ENCODE results near the gene ARAF. TPM values are rescaled to one million over a fixed set of nuclear protein-coding genes. Genes with fewer than 3 reads are reported as not detected.
"Not testable (repeated sequence)": the region's sequence is repeated elsewhere in the genome, so short reads cannot be mapped to it uniquely, and the experiment has no call there.

ARAF gene
- polyA plus RNA-seq, 3 donors: 49.7 to 105 (median 68.6) TPM

DNA sequence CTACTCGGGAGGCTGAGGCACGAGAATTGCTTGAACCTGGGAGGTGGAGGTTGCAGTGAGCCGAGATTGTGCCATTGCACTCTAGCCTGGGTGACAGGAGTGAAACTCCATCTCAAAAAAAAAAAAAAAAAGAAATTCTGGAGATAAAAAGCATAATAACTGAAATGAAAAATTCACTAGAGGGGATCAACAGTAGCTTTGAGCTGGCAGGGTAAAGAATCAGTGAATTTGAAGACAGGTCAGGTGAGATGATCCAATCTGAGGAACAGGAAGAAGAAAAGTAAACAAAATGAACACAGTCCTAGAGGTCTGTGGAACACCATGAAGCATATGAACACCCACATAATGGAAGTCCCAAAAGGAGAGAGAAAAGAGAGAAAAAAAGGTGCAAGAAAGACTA is 36.2 kb downstream of the ARAF start:
- peaks cover 5 to 9% of the 10 kb centered on the region in 2 donors for H3K9me3 ChIP-seq (replicated peaks in 1 of 2; ENCODE audit: control insufficient read depth in 1 of 2, insufficient read depth in 1 of 2, low read length in 2 of 2)
- no peaks in the 10 kb centered on the region for H3K27me3 ChIP-seq (ENCODE audit: control insufficient read depth in 2 of 2, insufficient read depth in 2 of 2, low read length in 2 of 2)
- H3K4me3 ChIP-seq (replicated peaks in 1 of 3; ENCODE audit: low read depth in 2 of 3, low read length in 3 of 3): no peak overlapping the region
- Mint-ChIP-seq H3K9me3 (peaks cover 2 to 31% (median 15%) of the 10 kb centered on the region in 7 donors), H3K4me1 (no peaks in the 10 kb centered on the region), H3K4me3 (no peak overlapping the region), H3K36me3 (no peaks in the 10 kb centered on the region), H3K27ac (no peak overlapping the region), H3K27me3 (ENCODE audit: low read depth in 3 of 3) (peaks cover 0 to 6% (median 2%) of the 10 kb centered on the region in 3 donors)
- no peak overlapping the region for H3K4me2 ChIP-seq (replicated peaks; ENCODE audit: extremely low read depth, low read length, poor library complexity, severe bottlenecking)
- no CpG with 5 or more reads among the region's 3 CpGs for WGBS (ENCODE audit: insufficient coverage)
- no peaks in the 10 kb centered on the region for H4K20me1 ChIP-seq (ENCODE audit: insufficient read depth, low read length)
- no peak overlapping the region for H2AFZ ChIP-seq (ENCODE audit: insufficient read depth, low read depth, low read length, poor library complexity, severe bottlenecking)
- H3K36me3 ChIP-seq (replicated peaks in 1 of 2; ENCODE audit: control insufficient read depth in 1 of 2, insufficient read depth in 2 of 2, low read length in 2 of 2): no peaks in the 10 kb centered on the region
- H3K9ac ChIP-seq (ENCODE audit: insufficient read depth, low read length, poor library complexity, severe bottlenecking): no peak overlapping the region
- H3K4me1 ChIP-seq (ENCODE audit: control insufficient read depth in 1 of 2, insufficient read depth in 2 of 2, low read length in 2 of 2): no peaks in the 10 kb centered on the region
- H3K27ac ChIP-seq (ENCODE audit: low read depth in 1 of 2, low read length in 2 of 2): no peak overlapping the region
- no peak for DNase-seq
- H3K79me2 ChIP-seq (ENCODE audit: insufficient read depth, low read length): no peaks in the 10 kb centered on the region
- TF ChIP-seq, protein P1, sequence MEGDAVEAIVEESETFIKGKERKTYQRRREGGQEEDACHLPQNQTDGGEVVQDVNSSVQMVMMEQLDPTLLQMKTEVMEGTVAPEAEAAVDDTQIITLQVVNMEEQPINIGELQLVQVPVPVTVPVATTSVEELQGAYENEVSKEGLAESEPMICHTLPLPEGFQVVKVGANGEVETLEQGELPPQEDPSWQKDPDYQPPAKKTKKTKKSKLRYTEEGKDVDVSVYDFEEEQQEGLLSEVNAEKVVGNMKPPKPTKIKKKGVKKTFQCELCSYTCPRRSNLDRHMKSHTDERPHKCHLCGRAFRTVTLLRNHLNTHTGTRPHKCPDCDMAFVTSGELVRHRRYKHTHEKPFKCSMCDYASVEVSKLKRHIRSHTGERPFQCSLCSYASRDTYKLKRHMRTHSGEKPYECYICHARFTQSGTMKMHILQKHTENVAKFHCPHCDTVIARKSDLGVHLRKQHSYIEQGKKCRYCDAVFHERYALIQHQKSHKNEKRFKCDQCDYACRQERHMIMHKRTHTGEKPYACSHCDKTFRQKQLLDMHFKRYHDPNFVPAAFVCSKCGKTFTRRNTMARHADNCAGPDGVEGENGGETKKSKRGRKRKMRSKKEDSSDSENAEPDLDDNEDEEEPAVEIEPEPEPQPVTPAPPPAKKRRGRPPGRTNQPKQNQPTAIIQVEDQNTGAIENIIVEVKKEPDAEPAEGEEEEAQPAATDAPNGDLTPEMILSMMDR (IDR thresholded peaks at IDR 0.05): no peak
- intact Hi-C loops (cut with micrococcal nuclease): no loop called here

DNA sequence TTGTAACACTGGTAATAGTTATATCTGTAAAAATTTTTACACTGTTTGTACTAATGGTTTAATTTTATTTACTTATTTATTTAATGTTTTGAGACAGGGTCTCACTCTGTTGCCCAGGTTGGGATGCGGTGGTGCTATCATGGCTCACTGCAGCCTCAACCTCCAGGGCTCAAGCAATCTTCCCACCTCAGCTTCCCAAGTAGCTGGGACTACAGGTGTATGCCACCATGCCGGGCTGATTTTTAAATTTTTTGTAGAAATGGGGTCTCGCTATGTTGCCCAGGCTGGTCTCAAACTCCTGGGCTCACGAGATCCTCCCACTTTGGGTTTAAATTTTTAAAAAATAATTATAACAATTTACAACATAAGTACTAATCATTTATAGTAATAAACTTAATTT is 42.1 kb downstream of the ARAF start:
- H3K4me3 Mint-ChIP-seq; H3K9me3 ChIP-seq (replicated peaks in 1 of 2; ENCODE audit: control insufficient read depth in 1 of 2, insufficient read depth in 1 of 2, low read length in 2 of 2); H3K36me3 Mint-ChIP-seq; H3K27ac Mint-ChIP-seq; H3K27ac ChIP-seq (ENCODE audit: low read depth in 1 of 2, low read length in 2 of 2); H3K4me2 ChIP-seq (replicated peaks; ENCODE audit: extremely low read depth, low read length, poor library complexity, severe bottlenecking); H3K27me3 Mint-ChIP-seq (ENCODE audit: low read depth in 3 of 3); intact Hi-C loops (cut with micrococcal nuclease); H4K20me1 ChIP-seq (ENCODE audit: insufficient read depth, low read length); H3K79me2 ChIP-seq (ENCODE audit: insufficient read depth, low read length); H3K36me3 ChIP-seq (replicated peaks in 1 of 2; ENCODE audit: control insufficient read depth in 1 of 2, insufficient read depth in 2 of 2, low read length in 2 of 2); H3K27me3 ChIP-seq (ENCODE audit: control insufficient read depth in 2 of 2, insufficient read depth in 2 of 2, low read length in 2 of 2); H2AFZ ChIP-seq (ENCODE audit: insufficient read depth, low read depth, low read length, poor library complexity, severe bottlenecking); H3K4me3 ChIP-seq (replicated peaks in 1 of 3; ENCODE audit: low read depth in 2 of 3, low read length in 3 of 3); DNase-seq; H3K9ac ChIP-seq (ENCODE audit: insufficient read depth, low read length, poor library complexity, severe bottlenecking): not testable (repeated sequence)
- WGBS (ENCODE audit: insufficient coverage): no CpG with 5 or more reads among the region's 4 CpGs
- H3K9me3 Mint-ChIP-seq: peaks cover 0 to 13% (median 5%) of the 10 kb centered on the region in 7 donors
- H3K4me1 ChIP-seq (ENCODE audit: control insufficient read depth in 1 of 2, insufficient read depth in 2 of 2, low read length in 2 of 2): peaks cover 16 to 22% of the 10 kb centered on the region in 2 donors
- peaks cover 13% of the 10 kb centered on the region for H3K4me1 Mint-ChIP-seq

All from CD14-positive monocyte (primary cell).